GM12892 (cell line): ENCODE results near the gene DECR2.

ENCODE experiments used
- POLR2A ChIP-seq: IDR thresholded peaks from 2 replicates; pipeline ENCODE4 v1.6.1; 2011; ENCODE audit warnings: low read depth, low read length, control low read depth
- POLR2AphosphoS5 ChIP-seq: IDR thresholded peaks from 2 replicates; pipeline ENCODE4 v1.6.1; 2011; ENCODE audit warnings: low read depth, low read length, control low read depth
- TAF1 ChIP-seq: IDR thresholded peaks from 2 replicates; pipeline ENCODE4 v1.6.1; 2011; ENCODE audit warnings: low read depth, mild to moderate bottlenecking, control low read depth, low read length, borderline replicate concordance

- no peak for TF ChIP-seq POLR2AphosphoS5
- TF ChIP-seq TAF1, result no peak
- no peak for TF ChIP-seq POLR2A
These were observed 48.0 kb upstream of the DECR2 start for GRCh38 chr16:353404-354290.
